Breast epithelium (tissue), 4 donors: ENCODE results near the gene RPUSD2. TPM values are rescaled to one million over a fixed set of nuclear protein-coding genes. Genes with fewer than 3 reads are reported as not detected.
A peak's percentile ranks its signal among the peaks of the same experiment; 100 is the strongest.

Source experiments
- DNase-seq, 2 donors: peaks; one replicate each; pipeline ENCODE4 v3.0.0-alpha.2; 2019; ENCODE audit warnings: low spot score in 2 of 2
- H3K27ac ChIP-seq, 2 donors: fragments of 200-600 bp; sonication (generic) in 1 of 2; one replicate each; pipeline ENCODE4 v1.5.1; 2016 to 2019; ENCODE audit warnings: mild to moderate bottlenecking in 1 of 2
- H3K27me3 ChIP-seq, 2 donors: fragments of 200-600 bp; sonication (generic) in 1 of 2; one replicate each; pipeline versions ENCODE4 v1.5.1 to v1.6.0; 2017 to 2019; ENCODE audit warnings: control low read depth in 1 of 2, mild to moderate bottlenecking in 1 of 2
- H3K36me3 ChIP-seq: fragments of 200-600 bp; one replicate; pipeline ENCODE4 v1.5.1; 2019
- H3K4me1 ChIP-seq, 2 donors: fragments of 200-600 bp; sonication (generic); one replicate each; pipeline ENCODE4 v1.5.1; 2016 to 2019; ENCODE audit warnings: control low read depth in 1 of 2
- H3K4me3 ChIP-seq, 3 donors: fragments of 200-600 bp; sonication (generic); 1 replicate in 2 of 3; 2 replicates in 1 of 3; pipeline ENCODE4 v1.5.1; 2016 to 2019; ENCODE audit warnings: mild to moderate bottlenecking in 3 of 3, moderate library complexity in 2 of 3
- H3K9me3 ChIP-seq, 2 donors: fragments of 200-600 bp; sonication (generic) in 1 of 2; one replicate each; pipeline ENCODE4 v1.5.1; 2016 to 2019; ENCODE audit warnings: control low read depth in 1 of 2
- CTCF ChIP-seq, 3 donors: fragments of 450-650 bp; IDR thresholded peaks; one replicate each; pipeline ENCODE4 v1.5.1; 2016 to 2017; ENCODE audit warnings: antibody characterized with exemption in 3 of 3, mild to moderate bottlenecking in 3 of 3, moderate library complexity in 3 of 3
- POLR2A ChIP-seq: fragments of 450-650 bp; IDR thresholded peaks from one replicate; pipeline ENCODE4 v1.6.1; 2016; ENCODE audit warnings: antibody characterized with exemption, mild to moderate bottlenecking, moderate library complexity
- POLR2AphosphoS5 ChIP-seq, 3 donors: sonication (generic); formaldehyde crosslinking; IDR thresholded peaks; one replicate each; pipeline ENCODE4 v1.6.1; 2017; ENCODE audit warnings: antibody characterized with exemption in 3 of 3
- intact Hi-C: fragments of 100-400 bp; cut with DNase I; formaldehyde crosslinking; loops from one replicate; pipeline ENCODE4 v1.15.1; 2023; ENCODE audit warnings: low total_unique reads
- total RNA-seq, 3 donors: library from RNA; depleted of rRNA; stranded (reverse); fragments of >200 nt; gene quantifications; one replicate each; pipeline ENCODE4 v1.1.0, GENCODE V29; 2016

The RPUSD2 gene
- total RNA-seq, 3 donors from 2014 or later = 5.8 to 12.5 (median 7.2) TPM

- Histone ChIP-seq H3K4me1 (no peaks in the 10 kb centered on the region), H3K9me3 (no peaks in the 10 kb centered on the region), H3K27me3 (no peaks in the 10 kb centered on the region), H3K36me3 (no peaks in the 10 kb centered on the region), H3K4me3 (no peak overlapping the region), H3K27ac (no peak overlapping the region)
- intact Hi-C loops = no loop called here
- no peak for DNase-seq
- no peak for TF ChIP-seq POLR2A
- no peak for TF ChIP-seq CTCF (IDR thresholded peaks at IDR 0.05)
- TF ChIP-seq POLR2AphosphoS5 (IDR thresholded peaks at IDR 0.05) = no peak
These were observed 23.6 kb upstream of the RPUSD2 start for GRCh38 chr15:40545457-40545856.

GRCh38 chr15:40548610-40549009 lies 20.5 kb upstream of the RPUSD2 start:
- TF ChIP-seq CTCF (IDR thresholded peaks at IDR 0.05) = no peak
- no peak for TF ChIP-seq POLR2A
- no peak for TF ChIP-seq POLR2AphosphoS5 (IDR thresholded peaks at IDR 0.05)
- intact Hi-C loops = no loop called here
- Histone ChIP-seq H3K9me3 (no peaks in the 10 kb centered on the region), H3K36me3 (no peaks in the 10 kb centered on the region), H3K4me1 (no peaks in the 10 kb centered on the region), H3K27ac (no peak overlapping the region), H3K4me3 (no peak overlapping the region), H3K27me3 (no peaks in the 10 kb centered on the region)
- DNase-seq = no peak

- no peak overlapping the region for H3K27ac ChIP-seq
- TF ChIP-seq POLR2AphosphoS5 (IDR thresholded peaks at IDR 0.05) = no peak
These were observed 19.2 kb upstream of the RPUSD2 start for GRCh38 chr15:40549894-40550293.

GRCh38 chr15:40550341-40551037 lies 18.6 kb upstream of the RPUSD2 start:
- Histone ChIP-seq H3K4me3 (no peak overlapping the region), H3K9me3 (no peaks in the 10 kb centered on the region), H3K4me1 (no peaks in the 10 kb centered on the region), H3K27ac (no peak overlapping the region), H3K27me3 (no peaks in the 10 kb centered on the region), H3K36me3 (no peaks in the 10 kb centered on the region)
- DNase-seq = no peak
- intact Hi-C loops = no loop called here
- TF ChIP-seq POLR2AphosphoS5 (IDR thresholded peaks at IDR 0.05) (no peak), CTCF (IDR thresholded peaks at IDR 0.05) (no peak), POLR2A (no peak)

More at GRCh38 chr15:40549894-40550293, 19.2 kb upstream of the RPUSD2 start:
- DNase-seq = peak in 1 of 2 donors; percentile 55
- Histone ChIP-seq H3K4me1 (no peaks in the 10 kb centered on the region), H3K27me3 (no peaks in the 10 kb centered on the region), H3K4me3 (no peak overlapping the region), H3K9me3 (no peaks in the 10 kb centered on the region), H3K36me3 (no peaks in the 10 kb centered on the region)
- intact Hi-C loops = no loop called here

GRCh38 chr15:40554161-40554525 lies 15.0 kb upstream of the RPUSD2 start:
- Histone ChIP-seq H3K9me3 (no peaks in the 10 kb centered on the region), H3K4me3 (no peak overlapping the region), H3K27me3 (no peaks in the 10 kb centered on the region), H3K27ac (no peak overlapping the region), H3K36me3 (no peaks in the 10 kb centered on the region), H3K4me1 (no peaks in the 10 kb centered on the region)
- TF ChIP-seq POLR2AphosphoS5 (IDR thresholded peaks at IDR 0.05) (no peak), POLR2A (no peak)
- intact Hi-C loops = no loop called here
- no peak for DNase-seq

GRCh38 chr15:40555876-40556275 lies 13.2 kb upstream of the RPUSD2 start:
- no peaks in the 10 kb centered on the region for H3K27me3 ChIP-seq
- no peaks in the 10 kb centered on the region for H3K36me3 ChIP-seq
- no peaks in the 10 kb centered on the region for H3K4me1 ChIP-seq
- H3K9me3 ChIP-seq = no peaks in the 10 kb centered on the region
- H3K27ac ChIP-seq = no peak overlapping the region
- intact Hi-C loops = no loop called here
- no peak for DNase-seq
- TF ChIP-seq POLR2AphosphoS5 (IDR thresholded peaks at IDR 0.05) = no peak
- no peak for TF ChIP-seq CTCF (IDR thresholded peaks at IDR 0.05)
- TF ChIP-seq POLR2A = no peak
- H3K4me3 ChIP-seq = no peak overlapping the region
